Measurements from ENCODE around the gene DDX28. TPM values are rescaled to one million over a fixed set of nuclear protein-coding genes. Genes with fewer than 3 reads are reported as not detected.
"Not testable (repeated sequence)": the region's sequence is repeated elsewhere in the genome, so short reads cannot be mapped to it uniquely, and the experiment has no call there.

The DDX28 gene
- total and polyA plus RNA-seq, 2 experiments from 2014 or later = 12.2 to 23.8 TPM

GRCh38 chr16:67996666-67997065, 26.4 kb downstream of the DDX28 start (continued):
- TF ChIP-seq, protein P1, sequence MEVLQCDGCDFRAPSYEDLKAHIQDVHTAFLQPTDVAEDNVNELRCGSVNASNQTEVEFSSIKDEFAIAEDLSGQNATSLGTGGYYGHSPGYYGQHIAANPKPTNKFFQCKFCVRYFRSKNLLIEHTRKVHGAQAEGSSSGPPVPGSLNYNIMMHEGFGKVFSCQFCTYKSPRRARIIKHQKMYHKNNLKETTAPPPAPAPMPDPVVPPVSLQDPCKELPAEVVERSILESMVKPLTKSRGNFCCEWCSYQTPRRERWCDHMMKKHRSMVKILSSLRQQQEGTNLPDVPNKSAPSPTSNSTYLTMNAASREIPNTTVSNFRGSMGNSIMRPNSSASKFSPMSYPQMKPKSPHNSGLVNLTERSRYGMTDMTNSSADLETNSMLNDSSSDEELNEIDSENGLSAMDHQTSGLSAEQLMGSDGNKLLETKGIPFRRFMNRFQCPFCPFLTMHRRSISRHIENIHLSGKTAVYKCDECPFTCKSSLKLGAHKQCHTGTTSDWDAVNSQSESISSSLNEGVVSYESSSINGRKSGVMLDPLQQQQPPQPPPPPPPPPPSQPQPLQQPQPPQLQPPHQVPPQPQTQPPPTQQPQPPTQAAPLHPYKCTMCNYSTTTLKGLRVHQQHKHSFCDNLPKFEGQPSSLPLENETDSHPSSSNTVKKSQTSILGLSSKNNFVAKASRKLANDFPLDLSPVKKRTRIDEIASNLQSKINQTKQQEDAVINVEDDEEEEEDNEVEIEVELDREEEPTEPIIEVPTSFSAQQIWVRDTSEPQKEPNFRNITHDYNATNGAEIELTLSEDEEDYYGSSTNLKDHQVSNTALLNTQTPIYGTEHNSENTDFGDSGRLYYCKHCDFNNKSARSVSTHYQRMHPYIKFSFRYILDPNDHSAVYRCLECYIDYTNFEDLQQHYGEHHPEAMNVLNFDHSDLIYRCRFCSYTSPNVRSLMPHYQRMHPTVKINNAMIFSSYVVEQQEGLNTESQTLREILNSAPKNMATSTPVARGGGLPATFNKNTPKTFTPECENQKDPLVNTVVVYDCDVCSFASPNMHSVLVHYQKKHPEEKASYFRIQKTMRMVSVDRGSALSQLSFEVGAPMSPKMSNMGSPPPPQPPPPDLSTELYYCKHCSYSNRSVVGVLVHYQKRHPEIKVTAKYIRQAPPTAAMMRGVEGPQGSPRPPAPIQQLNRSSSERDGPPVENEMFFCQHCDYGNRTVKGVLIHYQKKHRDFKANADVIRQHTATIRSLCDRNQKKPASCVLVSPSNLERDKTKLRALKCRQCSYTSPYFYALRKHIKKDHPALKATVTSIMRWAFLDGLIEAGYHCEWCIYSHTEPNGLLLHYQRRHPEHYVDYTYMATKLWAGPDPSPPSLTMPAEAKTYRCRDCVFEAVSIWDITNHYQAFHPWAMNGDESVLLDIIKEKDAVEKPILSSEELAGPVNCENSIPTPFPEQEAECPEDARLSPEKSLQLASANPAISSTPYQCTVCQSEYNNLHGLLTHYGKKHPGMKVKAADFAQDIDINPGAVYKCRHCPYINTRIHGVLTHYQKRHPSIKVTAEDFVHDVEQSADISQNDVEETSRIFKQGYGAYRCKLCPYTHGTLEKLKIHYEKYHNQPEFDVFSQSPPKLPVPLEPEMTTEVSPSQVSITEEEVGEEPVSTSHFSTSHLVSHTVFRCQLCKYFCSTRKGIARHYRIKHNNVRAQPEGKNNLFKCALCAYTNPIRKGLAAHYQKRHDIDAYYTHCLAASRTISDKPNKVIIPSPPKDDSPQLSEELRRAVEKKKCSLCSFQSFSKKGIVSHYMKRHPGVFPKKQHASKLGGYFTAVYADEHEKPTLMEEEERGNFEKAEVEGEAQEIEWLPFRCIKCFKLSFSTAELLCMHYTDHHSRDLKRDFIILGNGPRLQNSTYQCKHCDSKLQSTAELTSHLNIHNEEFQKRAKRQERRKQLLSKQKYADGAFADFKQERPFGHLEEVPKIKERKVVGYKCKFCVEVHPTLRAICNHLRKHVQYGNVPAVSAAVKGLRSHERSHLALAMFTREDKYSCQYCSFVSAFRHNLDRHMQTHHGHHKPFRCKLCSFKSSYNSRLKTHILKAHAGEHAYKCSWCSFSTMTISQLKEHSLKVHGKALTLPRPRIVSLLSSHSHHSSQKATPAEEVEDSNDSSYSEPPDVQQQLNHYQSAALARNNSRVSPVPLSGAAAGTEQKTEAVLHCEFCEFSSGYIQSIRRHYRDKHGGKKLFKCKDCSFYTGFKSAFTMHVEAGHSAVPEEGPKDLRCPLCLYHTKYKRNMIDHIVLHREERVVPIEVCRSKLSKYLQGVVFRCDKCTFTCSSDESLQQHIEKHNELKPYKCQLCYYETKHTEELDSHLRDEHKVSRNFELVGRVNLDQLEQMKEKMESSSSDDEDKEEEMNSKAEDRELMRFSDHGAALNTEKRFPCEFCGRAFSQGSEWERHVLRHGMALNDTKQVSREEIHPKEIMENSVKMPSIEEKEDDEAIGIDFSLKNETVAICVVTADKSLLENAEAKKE (CRISPR knock-in tag; IDR thresholded peaks at IDR 0.05) = no peak
- TF ChIP-seq POLR2AphosphoS5 (IDR thresholded peaks at IDR 0.05; ENCODE audit: low read depth) = no peak
- no peak for TF ChIP-seq REST (IDR thresholded peaks at IDR 0.05; ENCODE audit: unreplicated experiment)
- no peak for TF ChIP-seq EZH2phosphoT487 (IDR thresholded peaks at IDR 0.05; ENCODE audit: unreplicated experiment)
- TF ChIP-seq ZNF114 (CRISPR knock-in tag; IDR thresholded peaks at IDR 0.05) = no peak
- no peak for TF ChIP-seq JUNB (IDR thresholded peaks at IDR 0.05; ENCODE audit: unreplicated experiment)

- no peak overlapping the region for H3K4me2 ChIP-seq
- H3K9me2 ChIP-seq (ENCODE audit: insufficient read depth) = no peaks in the 10 kb centered on the region
- H3K36me3 ChIP-seq (ENCODE audit: insufficient read depth) = no peaks in the 10 kb centered on the region
- DNase-seq (ENCODE audit: low spot score) (no peak), ATAC-seq (no peak)
- no peak overlapping the region for H2AFZ ChIP-seq
- no peaks in the 10 kb centered on the region for H3K4me1 ChIP-seq (ENCODE audit: insufficient read depth)
- H3K9me3 Mint-ChIP-seq = no peaks in the 10 kb centered on the region
- no peaks in the 10 kb centered on the region for H3K4me1 Mint-ChIP-seq
- no peak overlapping the region for H3K27ac ChIP-seq (ENCODE audit: low read depth)
- H3K27ac Mint-ChIP-seq = no peak overlapping the region
- 0 out of 2 replicates have a peak, but pooled peaks cover 3% of the 10 kb centered on the region for H3F3A ChIP-seq (replicated peaks; ENCODE audit: low read depth)
- no peaks in the 10 kb centered on the region for H3K79me2 ChIP-seq (replicated peaks; ENCODE audit: insufficient read depth)
- H3K36me3 Mint-ChIP-seq (ENCODE audit: low read depth) = no peaks in the 10 kb centered on the region
- H3K4me3 ChIP-seq = no peak overlapping the region
- peaks cover 13% of the 10 kb centered on the region for H3K27me3 Mint-ChIP-seq (ENCODE audit: insufficient read depth, low read depth, poor library complexity)
- no peak overlapping the region for H3K4me3 Mint-ChIP-seq
- no peak for TF ChIP-seq EZH2phosphoT487 (IDR thresholded peaks at IDR 0.05; ENCODE audit: unreplicated experiment)
- no peak for TF ChIP-seq EZH2 (IDR thresholded peaks at IDR 0.05; ENCODE audit: low read depth, unreplicated experiment)
- TF ChIP-seq, protein P2, sequence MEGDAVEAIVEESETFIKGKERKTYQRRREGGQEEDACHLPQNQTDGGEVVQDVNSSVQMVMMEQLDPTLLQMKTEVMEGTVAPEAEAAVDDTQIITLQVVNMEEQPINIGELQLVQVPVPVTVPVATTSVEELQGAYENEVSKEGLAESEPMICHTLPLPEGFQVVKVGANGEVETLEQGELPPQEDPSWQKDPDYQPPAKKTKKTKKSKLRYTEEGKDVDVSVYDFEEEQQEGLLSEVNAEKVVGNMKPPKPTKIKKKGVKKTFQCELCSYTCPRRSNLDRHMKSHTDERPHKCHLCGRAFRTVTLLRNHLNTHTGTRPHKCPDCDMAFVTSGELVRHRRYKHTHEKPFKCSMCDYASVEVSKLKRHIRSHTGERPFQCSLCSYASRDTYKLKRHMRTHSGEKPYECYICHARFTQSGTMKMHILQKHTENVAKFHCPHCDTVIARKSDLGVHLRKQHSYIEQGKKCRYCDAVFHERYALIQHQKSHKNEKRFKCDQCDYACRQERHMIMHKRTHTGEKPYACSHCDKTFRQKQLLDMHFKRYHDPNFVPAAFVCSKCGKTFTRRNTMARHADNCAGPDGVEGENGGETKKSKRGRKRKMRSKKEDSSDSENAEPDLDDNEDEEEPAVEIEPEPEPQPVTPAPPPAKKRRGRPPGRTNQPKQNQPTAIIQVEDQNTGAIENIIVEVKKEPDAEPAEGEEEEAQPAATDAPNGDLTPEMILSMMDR (conservative IDR thresholded peaks at IDR 0.05; ENCODE audit: low read depth in 2 of 2) = no peak
- peaks cover 3% of the 10 kb centered on the region; the same call in 1 of the 2 replicates for H3K27me3 ChIP-seq (ENCODE audit: insufficient read depth)
- H4K20me1 ChIP-seq (replicated peaks; ENCODE audit: insufficient read depth) = no peaks in the 10 kb centered on the region
Observed at GRCh38 chr16:67995423-67995822, 27.6 kb downstream of the DDX28 start.

DNA sequence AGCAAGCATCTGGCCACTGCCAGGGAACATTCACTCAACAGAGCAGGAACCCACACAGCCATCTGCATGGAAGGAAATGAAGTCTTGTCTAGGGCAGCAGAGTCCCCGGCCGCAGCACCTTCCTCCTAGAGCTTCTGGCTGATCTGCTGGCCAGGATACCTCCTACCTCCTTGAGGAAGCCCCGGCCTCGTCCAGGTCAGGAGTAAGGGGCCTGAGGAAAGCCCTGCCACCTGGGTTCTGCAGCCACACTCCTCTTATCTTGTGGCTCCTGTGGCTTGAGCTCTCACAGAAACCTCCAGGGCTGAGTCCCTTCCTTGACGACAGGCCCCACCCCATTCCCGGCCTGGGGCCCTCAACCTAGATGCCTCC, 29.0 kb downstream of the DDX28 start:
- H2AFZ ChIP-seq; H3K4me2 ChIP-seq; H3K27ac Mint-ChIP-seq; H4K20me1 ChIP-seq (replicated peaks; ENCODE audit: insufficient read depth); H3K4me3 Mint-ChIP-seq; H3K9me2 ChIP-seq (ENCODE audit: insufficient read depth); H3K9me3 Mint-ChIP-seq; H3K36me3 ChIP-seq (ENCODE audit: insufficient read depth); H3K27ac ChIP-seq (ENCODE audit: low read depth); H3K27me3 ChIP-seq (ENCODE audit: insufficient read depth); H3K79me2 ChIP-seq (replicated peaks; ENCODE audit: insufficient read depth); H3K4me3 ChIP-seq; H3K4me1 ChIP-seq (ENCODE audit: insufficient read depth); H3K4me1 Mint-ChIP-seq; H3K36me3 Mint-ChIP-seq (ENCODE audit: low read depth); H3F3A ChIP-seq (replicated peaks; ENCODE audit: low read depth); ATAC-seq; DNase-seq (ENCODE audit: low spot score): not testable (repeated sequence)
- peaks cover 13% of the 10 kb centered on the region for H3K27me3 Mint-ChIP-seq (ENCODE audit: insufficient read depth, low read depth, poor library complexity)

Measured in GM23338 (cell line).